ENCODE data around the gene TRRAP. TPM values are rescaled to one million over a fixed set of nuclear protein-coding genes. Genes with fewer than 3 reads are reported as not detected.

The TRRAP gene
- total RNA-seq, 4 donors from 2014 or later = 15.2 to 18.8 (median 17.0) TPM

DNA sequence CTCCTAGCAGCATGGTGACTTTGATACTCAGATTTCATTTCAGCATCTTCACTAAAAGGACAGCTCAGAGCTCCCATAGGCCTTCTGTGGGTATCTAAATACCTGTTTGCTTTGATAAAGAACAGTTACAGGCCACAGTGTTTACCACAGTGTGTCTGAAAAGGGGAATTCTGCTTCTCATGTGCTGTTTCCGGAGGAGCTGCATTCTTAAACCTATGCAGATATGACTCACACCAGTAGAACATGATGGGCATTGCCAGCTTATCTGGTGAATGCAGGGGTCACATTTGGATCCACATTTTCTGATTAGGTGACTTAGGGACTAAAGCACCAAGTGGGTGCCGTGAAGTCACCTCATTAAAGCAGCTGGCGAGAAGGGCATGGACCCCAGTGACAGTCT is 52.6 kb downstream of the TRRAP start:
- TF ChIP-seq, protein P1, sequence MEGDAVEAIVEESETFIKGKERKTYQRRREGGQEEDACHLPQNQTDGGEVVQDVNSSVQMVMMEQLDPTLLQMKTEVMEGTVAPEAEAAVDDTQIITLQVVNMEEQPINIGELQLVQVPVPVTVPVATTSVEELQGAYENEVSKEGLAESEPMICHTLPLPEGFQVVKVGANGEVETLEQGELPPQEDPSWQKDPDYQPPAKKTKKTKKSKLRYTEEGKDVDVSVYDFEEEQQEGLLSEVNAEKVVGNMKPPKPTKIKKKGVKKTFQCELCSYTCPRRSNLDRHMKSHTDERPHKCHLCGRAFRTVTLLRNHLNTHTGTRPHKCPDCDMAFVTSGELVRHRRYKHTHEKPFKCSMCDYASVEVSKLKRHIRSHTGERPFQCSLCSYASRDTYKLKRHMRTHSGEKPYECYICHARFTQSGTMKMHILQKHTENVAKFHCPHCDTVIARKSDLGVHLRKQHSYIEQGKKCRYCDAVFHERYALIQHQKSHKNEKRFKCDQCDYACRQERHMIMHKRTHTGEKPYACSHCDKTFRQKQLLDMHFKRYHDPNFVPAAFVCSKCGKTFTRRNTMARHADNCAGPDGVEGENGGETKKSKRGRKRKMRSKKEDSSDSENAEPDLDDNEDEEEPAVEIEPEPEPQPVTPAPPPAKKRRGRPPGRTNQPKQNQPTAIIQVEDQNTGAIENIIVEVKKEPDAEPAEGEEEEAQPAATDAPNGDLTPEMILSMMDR (IDR thresholded peaks at IDR 0.05 in 4 of 5, conservative IDR thresholded peaks at IDR 0.05 in 1 of 5) = no peak
- no peak for TF ChIP-seq POLR2A (IDR thresholded peaks at IDR 0.05)
- Histone ChIP-seq H3K4me3 (no peak overlapping the region), H3K4me1 (peaks cover 0 to 10% of the 10 kb centered on the region in 2 donors), H3K27ac (no peak overlapping the region), H3K27me3 (no peaks in the 10 kb centered on the region), H3K36me3 (peaks cover 2 to 95% of the 10 kb centered on the region in 2 donors), H3K9me3 (no peaks in the 10 kb centered on the region)
- in situ Hi-C loops (cut with MboI; ENCODE audit: low sequenced_read_pairs in 4 of 4) = no loop called here
- DNase-seq = no peak
- intact Hi-C loops (cut with DNase I; ENCODE audit: low total_unique reads) = no loop called here
- ATAC-seq = no peak

DNA sequence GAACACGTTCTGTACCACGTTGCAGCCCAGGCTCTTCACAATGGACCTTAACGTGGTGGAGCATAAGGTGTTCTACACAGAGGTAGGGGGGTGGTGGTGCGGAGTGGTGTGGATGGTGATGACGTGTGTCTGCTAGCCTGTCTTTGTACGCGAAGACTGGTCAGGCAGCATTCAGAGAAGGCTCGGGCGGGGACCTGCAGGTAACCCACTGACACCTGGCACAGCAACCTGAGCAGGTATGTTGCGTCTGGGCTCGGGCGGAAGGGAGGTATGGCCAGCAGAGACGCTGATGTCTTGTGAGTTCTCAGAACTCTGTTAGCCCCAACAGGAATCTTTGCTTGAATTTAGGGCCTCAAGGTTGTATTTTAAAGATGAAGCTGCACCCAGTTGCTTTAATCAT is 55.0 kb downstream of the TRRAP start:
- no peak for ATAC-seq
- in situ Hi-C loops (cut with MboI; ENCODE audit: low sequenced_read_pairs in 4 of 4) (no loop called here), intact Hi-C loops (cut with DNase I; ENCODE audit: low total_unique reads) (no loop called here)
- Histone ChIP-seq H3K27ac (no peak overlapping the region), H3K27me3 (no peaks in the 10 kb centered on the region), H3K4me3 (no peak overlapping the region), H3K36me3 (peaks cover 2 to 93% of the 10 kb centered on the region in 2 donors), H3K4me1 (peaks cover 0 to 14% of the 10 kb centered on the region in 2 donors), H3K9me3 (no peaks in the 10 kb centered on the region)
- TF ChIP-seq, protein P1 (IDR thresholded peaks at IDR 0.05 in 4 of 5, conservative IDR thresholded peaks at IDR 0.05 in 1 of 5) = no peak
- no peak for TF ChIP-seq POLR2A (IDR thresholded peaks at IDR 0.05)
- DNase-seq = no peak

DNA sequence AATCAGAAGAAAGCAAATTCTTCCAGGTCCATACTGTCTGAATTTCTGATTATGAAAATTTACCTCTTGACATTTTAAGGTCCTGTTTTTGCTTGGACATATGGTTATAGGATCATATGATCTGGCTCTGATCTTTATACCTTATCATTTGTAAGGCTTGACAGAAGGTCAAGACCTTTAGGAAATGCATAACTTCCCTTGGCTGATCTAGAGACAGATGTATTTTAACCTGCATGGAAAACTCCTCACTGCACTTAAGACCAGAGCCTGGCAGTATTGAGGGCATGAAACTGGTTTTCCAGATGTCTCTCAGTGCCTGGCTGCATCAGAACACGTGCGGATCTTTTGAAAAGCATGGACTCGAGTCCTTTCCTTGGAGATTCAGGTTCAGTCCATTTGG is 55.9 kb downstream of the TRRAP start:
- peaks cover 2 to 93% of the 10 kb centered on the region in 2 donors for H3K36me3 ChIP-seq
- intact Hi-C loops (cut with DNase I; ENCODE audit: low total_unique reads) = no loop called here
- DNase-seq (no peak), ATAC-seq (no peak)
- in situ Hi-C loops (cut with MboI; ENCODE audit: low sequenced_read_pairs in 4 of 4) = no loop called here
- H3K9me3 ChIP-seq = no peaks in the 10 kb centered on the region
- no peak overlapping the region for H3K4me3 ChIP-seq
- H3K27me3 ChIP-seq = no peaks in the 10 kb centered on the region
- H3K27ac ChIP-seq = no peak overlapping the region
- no peak for TF ChIP-seq POLR2A (IDR thresholded peaks at IDR 0.05)
- TF ChIP-seq, protein P1 (IDR thresholded peaks at IDR 0.05 in 4 of 5, conservative IDR thresholded peaks at IDR 0.05 in 1 of 5) = no peak
- peaks cover 0 to 14% of the 10 kb centered on the region in 2 donors for H3K4me1 ChIP-seq

DNA sequence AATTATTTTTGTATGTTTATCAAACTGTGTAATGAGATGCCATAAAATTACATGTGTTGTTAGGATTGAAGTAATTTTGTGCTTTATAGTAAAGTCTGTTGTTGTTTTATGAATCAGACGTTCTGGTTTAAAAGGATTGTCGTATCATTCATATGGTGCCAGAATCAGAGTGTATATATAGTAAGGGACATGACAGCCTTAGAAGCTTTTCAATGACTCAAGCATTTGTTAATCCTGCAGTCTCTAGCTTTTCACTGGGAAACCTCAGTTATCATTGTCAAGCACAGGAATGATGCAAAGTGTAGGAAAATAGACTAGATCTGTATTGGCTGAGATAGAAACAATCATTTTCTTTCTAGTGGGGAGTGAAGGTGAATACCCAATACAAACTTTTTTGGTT is 57.5 kb downstream of the TRRAP start:
- in situ Hi-C loops (cut with MboI; ENCODE audit: low sequenced_read_pairs in 4 of 4) (no loop called here), intact Hi-C loops (cut with DNase I; ENCODE audit: low total_unique reads) (no loop called here)
- peak overlapping the region; percentile 34 to 79 (median 59) for H3K27ac ChIP-seq
- no peaks in the 10 kb centered on the region for H3K27me3 ChIP-seq
- H3K4me1 ChIP-seq = peaks cover 5 to 27% of the 10 kb centered on the region in 2 donors
- ATAC-seq (peak; percentile 65 to 79), DNase-seq (no peak)
- H3K9me3 ChIP-seq = no peaks in the 10 kb centered on the region
- peaks cover 2 to 79% of the 10 kb centered on the region in 2 donors for H3K36me3 ChIP-seq
- no peak for TF ChIP-seq POLR2A (IDR thresholded peaks at IDR 0.05)
- TF ChIP-seq, protein P1 (IDR thresholded peaks at IDR 0.05 in 4 of 5, conservative IDR thresholded peaks at IDR 0.05 in 1 of 5) = no peak
- H3K4me3 ChIP-seq = no peak overlapping the region

DNA sequence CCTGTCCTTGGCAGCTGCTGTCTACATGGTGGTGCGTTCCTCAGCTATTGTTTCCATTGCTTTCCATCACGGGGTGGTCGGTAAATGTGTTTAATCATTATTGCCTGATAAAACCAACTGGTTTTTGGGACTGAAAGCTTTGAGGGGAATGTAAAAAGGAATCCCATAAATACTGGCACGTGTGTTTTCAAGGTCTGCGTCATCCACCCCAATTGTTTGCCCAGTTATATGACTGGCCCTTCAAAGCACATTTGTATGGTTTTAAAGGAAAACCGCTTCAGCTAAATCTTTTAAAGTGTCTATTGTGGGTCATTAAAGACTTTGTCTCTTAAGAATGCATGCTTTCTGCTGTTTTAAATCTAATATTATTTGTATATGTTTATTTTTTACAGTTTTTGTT is 65.0 kb downstream of the TRRAP start:
- Histone ChIP-seq H3K27ac (no peak overlapping the region), H3K36me3 (peaks cover 0 to 55% of the 10 kb centered on the region in 2 donors), H3K4me3 (no peak overlapping the region), H3K27me3 (no peaks in the 10 kb centered on the region), H3K4me1 (peaks cover 10 to 28% of the 10 kb centered on the region in 2 donors), H3K9me3 (no peaks in the 10 kb centered on the region)
- DNase-seq (no peak), ATAC-seq (no peak)
- intact Hi-C loops (cut with DNase I; ENCODE audit: low total_unique reads) (no loop called here), in situ Hi-C loops (cut with MboI; ENCODE audit: low sequenced_read_pairs in 4 of 4) (no loop called here)
- TF ChIP-seq, protein P1 (IDR thresholded peaks at IDR 0.05 in 4 of 5, conservative IDR thresholded peaks at IDR 0.05 in 1 of 5) = no peak
- TF ChIP-seq POLR2A (IDR thresholded peaks at IDR 0.05) = no peak
